GM12878 (cell line): ENCODE measurements around the gene LIN54. TPM values are rescaled to one million over a fixed set of nuclear protein-coding genes. Genes with fewer than 3 reads are reported as not detected.

ENCODE experiments used
- ATAC-seq: fragments of 200-7000 bp; cut with Tn5 transposase; 3 replicates; pipeline ENCODE4 v1.9.1; 2020; ENCODE audit warnings: mild to moderate bottlenecking, moderate library complexity
- BruUV-seq: library from RNA; stranded (reverse); fragments of 400-500 nt; replicated peaks from 2 replicates; lab custom pipeline; 2021; lab: Mats Ljungman, UMichigan
- CTCF ChIA-PET: fragments of 300-600 bp; sonication (Branson Sonifier 250); formaldehyde crosslinking; extraction: SDS; loops from one replicate; lab custom pipeline; 2021; ENCODE audit warnings: inconsistent platforms; lab: Yijun Ruan, JAX
- POLR2A ChIA-PET: fragments of 350-600 bp; formaldehyde crosslinking; extraction: SDS; loops from one replicate; lab custom pipeline; 2021; ENCODE audit warnings: inconsistent platforms; lab: Charles Lee
- RAD21 ChIA-PET: fragments of 300-600 bp; sonication (Branson Sonifier 250); formaldehyde crosslinking; loops from one replicate; lab custom pipeline; 2023; ENCODE audit warnings: antibody characterized with exemption; ENCODE audit not compliant: unreplicated experiment; lab: Charles Lee
- SMC1A ChIA-PET: fragments of 300-600 bp; sonication (Branson Sonifier 250); formaldehyde crosslinking; loops from one replicate; lab custom pipeline; 2023; ENCODE audit not compliant: unreplicated experiment, uncharacterized antibody; lab: Charles Lee
- DNase-seq: peaks from one replicate; pipeline ENCODE4 v3.0.0-alpha.2; 2011; ENCODE audit warnings: low read depth, low spot score
- FAIRE-seq: peaks from 3 replicates; lab custom pipeline; 2011; peaks lifted over from hg19 to GRCh38; lab: Jason Lieb, UNC
- H2AFZ ChIP-seq: 2 replicates; pipeline ENCODE4 v1.6.0; 2011; ENCODE audit warnings: low read depth, low read length, control low read depth; ENCODE audit not compliant: control insufficient read depth
- H3K27ac ChIP-seq: 2 replicates; pipeline ENCODE4 v1.5.1; 2011; ENCODE audit warnings: control low read depth; ENCODE audit not compliant: control insufficient read depth, insufficient read depth
- H3K27me3 ChIP-seq, 2 experiments: replicated peaks in 1 of 2; 2 replicates each; pipeline versions ENCODE4 v1.6.0 to v1.6.1; 2011; ENCODE audit warnings: low read length in 1 of 2; ENCODE audit not compliant: control insufficient read depth in 2 of 2, insufficient read depth in 2 of 2
- H3K36me3 ChIP-seq, 2 experiments: 2 replicates each; pipeline ENCODE4 v1.5.1; 2011; ENCODE audit warnings: low read length in 1 of 2; ENCODE audit not compliant: control insufficient read depth in 2 of 2, insufficient read depth in 2 of 2
- H3K4me1 ChIP-seq: 2 replicates; pipeline ENCODE4 v1.6.1; 2011; ENCODE audit warnings: mild to moderate bottlenecking, low read length, moderate library complexity, mixed read lengths; ENCODE audit not compliant: control insufficient read depth, insufficient read depth
- H3K4me2 ChIP-seq: 2 replicates; pipeline ENCODE4 v1.6.0; 2011; ENCODE audit warnings: control low read depth; ENCODE audit not compliant: control insufficient read depth, insufficient read depth
- H3K4me3 ChIP-seq: fragments of 200-600 bp; sonication (generic); 2 replicates; pipeline ENCODE4 v1.5.1; 2016
- H3K79me2 ChIP-seq: 2 replicates; pipeline ENCODE4 v1.6.0; 2011; ENCODE audit warnings: low read length; ENCODE audit not compliant: control insufficient read depth, insufficient read depth
- H3K9ac ChIP-seq: 2 replicates; pipeline ENCODE4 v1.8.0; 2011; ENCODE audit warnings: low read length, control low read depth, mixed read lengths; ENCODE audit not compliant: control insufficient read depth, insufficient read depth
- H3K9me3 ChIP-seq: replicated peaks from 3 replicates; pipeline ENCODE4 v1.5.1; 2011; ENCODE audit warnings: mild to moderate bottlenecking, low read length; ENCODE audit not compliant: control insufficient read depth, insufficient read depth
- H4K20me1 ChIP-seq: 2 replicates; pipeline ENCODE4 v1.6.0; 2011; ENCODE audit not compliant: control insufficient read depth, insufficient read depth
- GABPA ChIP-seq: IDR thresholded peaks from 2 replicates; pipeline ENCODE4 v1.6.1; 2014; ENCODE audit warnings: antibody characterized with exemption, low read depth, mild to moderate bottlenecking, inconsistent platforms
- HDGF ChIP-seq: fragments of 450-650 bp; IDR thresholded peaks from 2 replicates; pipeline ENCODE4 v1.6.1; 2016; ENCODE audit warnings: antibody characterized with exemption
- MAX ChIP-seq: IDR thresholded peaks from 2 replicates; pipeline ENCODE4 v1.6.1; 2012; ENCODE audit warnings: low read depth, low read length, improper control_type of control experiment
- NFYA ChIP-seq: IDR thresholded peaks from 2 replicates; pipeline ENCODE4 v1.6.1; 2011; ENCODE audit warnings: low read depth, mild to moderate bottlenecking, low read length, improper control_type of control experiment, borderline replicate concordance
- RBBP5 ChIP-seq: fragments of 200-600 bp; sonication (generic); conservative IDR thresholded peaks from 2 replicates; pipeline ENCODE4 v1.6.1; 2016
- REST ChIP-seq: IDR thresholded peaks from 2 replicates; pipeline ENCODE4 v1.6.1; 2012; ENCODE audit warnings: mild to moderate bottlenecking, low read depth, low read length
- SMAD1 ChIP-seq: fragments of 450-650 bp; IDR thresholded peaks from 2 replicates; pipeline ENCODE4 v1.6.1; 2018; ENCODE audit warnings: mild to moderate bottlenecking, low read depth; ENCODE audit not compliant: partially characterized antibody
- STAT1 ChIP-seq: fragments of 450-650 bp; conservative IDR thresholded peaks from 2 replicates; pipeline ENCODE4 v1.6.1; 2014; ENCODE audit warnings: antibody characterized with exemption, mild to moderate bottlenecking
- STAT3 ChIP-seq: IDR thresholded peaks from 2 replicates; pipeline ENCODE4 v1.6.1; 2011; ENCODE audit warnings: low read depth, low read length, improper control_type of control experiment
- SUPT20H ChIP-seq: IDR thresholded peaks from 2 replicates; pipeline ENCODE4 v1.6.1; 2011; ENCODE audit warnings: low read depth, mild to moderate bottlenecking, low read length, moderate library complexity, borderline replicate concordance; ENCODE audit not compliant: control insufficient read depth
- TBL1XR1 ChIP-seq: IDR thresholded peaks from 2 replicates; pipeline ENCODE4 v1.6.1; 2012; ENCODE audit warnings: low read depth, low read length, improper control_type of control experiment
- ZBTB40 ChIP-seq: fragments of 450-650 bp; IDR thresholded peaks from 2 replicates; pipeline ENCODE4 v1.6.1; 2016; ENCODE audit warnings: mild to moderate bottlenecking, moderate library complexity, borderline replicate concordance
- WGBS: methylation state at CpG from one replicate; pipeline ENCODE4 v1.1.6; 2016; ENCODE audit warnings: low lambda C conversion rate; ENCODE audit not compliant: insufficient replicate concordance, insufficient coverage; ENCODE audit errors: missing lambda C conversion rate; 5-methylcytosine and 5-hydroxymethylcytosine counted together
- in situ Hi-C: fragments of 300-500 bp; cut with MboI; formaldehyde crosslinking; loops from 9 replicates; pipeline ENCODE4 v1.14.3; 2018; ENCODE audit warnings: mixed read lengths
- intact Hi-C: fragments of 100-400 bp; cut with micrococcal nuclease; formaldehyde crosslinking; loops from one replicate; pipeline ENCODE4 v1.14.2; 2022; ENCODE audit not compliant: unreplicated experiment
- polyA plus RNA-seq, 11 experiments: library from polyadenylated mRNA; depleted of rRNA in 4 of 11; unstranded in 6 of 11; stranded (reverse) in 5 of 11; fragments of >200 nt; fragmentation: Nextera tagmentation in 4 of 11; fragmentation: Illumina TruSeq in 1 of 11; extraction: Ambion mirVana in 4 of 11; extraction: Trizol in 1 of 11; gene quantifications; 1 replicate in 1 of 11; 2 replicates in 10 of 11; pipeline versions ENCODE4 v1.2.1 to v1.2.3, GENCODE V29; 2011 to 2016; ENCODE audit warnings: inconsistent platforms in 2 of 11, missing spikeins in 2 of 11, low read depth in 1 of 11
- total RNA-seq, 4 experiments: library from RNA; depleted of rRNA in 3 of 4; stranded (reverse); fragments of >200 nt in 3 of 4; fragmentation: Illumina TruSeq in 1 of 4; extraction: Trizol in 1 of 4; gene quantifications; 2 replicates each; pipeline versions ENCODE4 v1.2.1 to v1.2.3, GENCODE V29; 2013 to 2021
- TF ChIP-seq, protein P1 (sequence below): IDR thresholded peaks from 2 replicates; pipeline ENCODE4 v1.6.1; 2011; ENCODE audit warnings: low read depth, low read length, improper control_type of control experiment, borderline replicate concordance

Gene LIN54
- total and polyA plus RNA-seq, 10 of the 15 experiments (the other 5 are each of a cell fraction or from before 2014, with no cell fraction given): 1.5 to 20.4 (median 12.2) TPM

GRCh38 chr4:83012687-83013419 lies 2.2 kb upstream of the LIN54 start:
- POLR2A ChIA-PET: interaction anchor here (0.6 to 1.7 kb wide), 7 partner anchors 10 to 205 kb away, joined by 3 to 9 read pairs (median 4); partner anchors contain the start of gene COPS4
- RAD21 ChIA-PET: interaction anchor here (0.7 to 6.5 kb wide), 6 partner anchors 21 to 271 kb away, joined by 3 to 68 read pairs (median 5); partner anchors contain the start of genes COPS4 and THAP9
- H3K4me2 ChIP-seq: peak overlapping the region; percentile 91
- intact Hi-C loops: loop anchor here (1.0 to 10.0 kb wide), 5 partner anchors 21 to 578 kb away; partner anchors contain the start of genes ENOPH1, HNRNPDL, SEC31A and THAP9
- no TSS peak for BruUV-seq
- H2AFZ ChIP-seq: peak overlapping the region; percentile 90
- H4K20me1 ChIP-seq: no peaks in the 10 kb centered on the region
- H3K36me3 ChIP-seq: no peaks in the 10 kb centered on the region
- CTCF ChIA-PET: interaction anchor here (1.1 to 2.0 kb wide), 5 partner anchors 22 to 255 kb away, joined by 3 to 27 read pairs (median 4); partner anchors contain the start of genes COPS4 and THAP9
- in situ Hi-C loops: loop anchor here (5.0 kb wide), 1 partner anchor 121 kb away; the partner anchor contains the start of gene SEC31A
- peak overlapping the region; percentile 77 for H3K4me3 ChIP-seq
- peak; percentile 85 for ATAC-seq
- H3K27ac ChIP-seq: peak overlapping the region; percentile 60
- peak; percentile 86 for FAIRE-seq
- peak overlapping the region; percentile 63 for H3K9ac ChIP-seq
- WGBS: under 1% methylated on average over 47 of the region's 73 CpGs
- no peaks in the 10 kb centered on the region for H3K27me3 ChIP-seq
- peak; percentile 88 for DNase-seq
- no peaks in the 10 kb centered on the region for H3K4me1 ChIP-seq
- H3K9me3 ChIP-seq: no peaks in the 10 kb centered on the region
- SMC1A ChIA-PET: interaction anchor here (0.6 to 3.4 kb wide), 7 partner anchors 22 to 268 kb away, joined by 3 to 15 read pairs (median 4); partner anchors contain the start of genes COPS4 and SEC31A
- H3K79me2 ChIP-seq: peaks cover 44% of the 10 kb centered on the region
- TF ChIP-seq GABPA (no peak), STAT3 (0 out of 2 replicates have a peak, but pooled peaks have one; percentile 57), HDGF (peak; percentile 46; the same call in 1 of the 2 replicates), SMAD1 (no peak), RBBP5 (no peak; the same call in 1 of the 2 replicates), SUPT20H (no peak), MAX (peak; percentile 96), REST (no peak; the same call in 1 of the 2 replicates), NFYA (no peak), TBL1XR1 (peak; percentile 42; the same call in 1 of the 2 replicates), STAT1 (no peak), ZBTB40 (peak; percentile 60; the same call in 1 of the 2 replicates)
- TF ChIP-seq, protein P1, sequence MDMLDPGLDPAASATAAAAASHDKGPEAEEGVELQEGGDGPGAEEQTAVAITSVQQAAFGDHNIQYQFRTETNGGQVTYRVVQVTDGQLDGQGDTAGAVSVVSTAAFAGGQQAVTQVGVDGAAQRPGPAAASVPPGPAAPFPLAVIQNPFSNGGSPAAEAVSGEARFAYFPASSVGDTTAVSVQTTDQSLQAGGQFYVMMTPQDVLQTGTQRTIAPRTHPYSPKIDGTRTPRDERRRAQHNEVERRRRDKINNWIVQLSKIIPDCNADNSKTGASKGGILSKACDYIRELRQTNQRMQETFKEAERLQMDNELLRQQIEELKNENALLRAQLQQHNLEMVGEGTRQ: peak; percentile 76
